H1 (cell line): ENCODE data around the gene ATXN7. TPM values are rescaled to one million over a fixed set of nuclear protein-coding genes. Genes with fewer than 3 reads are reported as not detected.

Source experiments
- KDM1A ChIP-seq: fragments of 200-600, 300-600 bp; sonication (generic); IDR thresholded peaks from 2 replicates; pipeline ENCODE4 v1.7.1; 2016; ENCODE audit warnings: mild to moderate bottlenecking, low read length, borderline replicate concordance
- SP1 ChIP-seq: IDR thresholded peaks from 2 replicates; pipeline ENCODE4 v1.6.1; 2011; ENCODE audit warnings: low read depth, low read length
- polyA plus RNA-seq, 7 experiments: library from polyadenylated mRNA; depleted of rRNA in 3 of 7; stranded (reverse) in 5 of 7; unstranded in 2 of 7; fragments of >200 nt in 5 of 7; fragments of 200-250 nt in 2 of 7; gene quantifications; 1 replicate in 5 of 7; 2 replicates in 1 of 7; 4 replicates in 1 of 7; pipeline versions ENCODE4 v1.2.1 to v1.2.3, GENCODE V29; 2011 to 2013; ENCODE audit warnings: missing spikeins in 2 of 7, mixed read lengths in 2 of 7
- total RNA-seq: library from RNA; stranded (reverse); fragmentation: NEBNext Ultra II Directional; extraction: Animal tissue kit (Norgen Biotek cat#: 25700); gene quantifications from 2 replicates; pipeline ENCODE4 v1.2.1, GENCODE V29; 2021
- TF ChIP-seq, protein P1 (sequence below): fragments of 300-600 bp; sonication (generic); IDR thresholded peaks from 2 replicates; pipeline ENCODE4 v1.7.1; 2012; ENCODE audit warnings: low read length, moderate library complexity, mild to moderate bottlenecking, inconsistent platforms; ENCODE audit not compliant: insufficient replicate concordance
- TF ChIP-seq, protein P2 (sequence below): IDR thresholded peaks from 2 replicates; pipeline ENCODE4 v1.6.1; 2012; ENCODE audit warnings: low read length, inconsistent platforms
- TF ChIP-seq, protein P3 (sequence below): IDR thresholded peaks from 2 replicates; pipeline ENCODE4 v1.6.1; 2011; ENCODE audit warnings: low read length, improper control_type of control experiment
- TF ChIP-seq, protein P4 (sequence below): IDR thresholded peaks from 2 replicates; pipeline ENCODE4 v1.6.1; 2011; ENCODE audit warnings: low read depth, mild to moderate bottlenecking, low read length; ENCODE audit not compliant: insufficient read depth

Gene ATXN7
- total and polyA plus RNA-seq, 2 of the 8 experiments (the other 6 are each of a cell fraction or from before 2014, with no cell fraction given): 15.5 to 16.8 TPM

DNA sequence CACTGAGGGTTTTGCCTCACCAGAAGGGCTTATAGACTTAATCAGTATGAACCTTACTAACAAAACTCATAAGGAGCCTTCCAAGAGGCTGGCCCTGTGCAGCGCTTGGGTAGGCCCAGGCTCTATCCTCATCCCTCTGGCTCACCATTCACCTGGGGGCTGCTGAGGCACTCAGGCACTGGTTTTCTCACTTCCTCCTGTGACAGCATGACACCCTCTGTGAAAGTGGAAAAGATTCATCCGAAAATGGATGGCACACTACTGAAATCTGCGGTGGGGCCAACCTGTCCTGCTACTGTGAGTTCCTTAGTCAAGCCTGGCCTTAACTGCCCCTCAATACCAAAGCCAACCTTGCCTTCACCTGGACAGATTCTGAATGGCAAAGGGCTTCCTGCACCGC, 118.3 kb downstream of the ATXN7 start (continued):
- TF ChIP-seq, protein P1, sequence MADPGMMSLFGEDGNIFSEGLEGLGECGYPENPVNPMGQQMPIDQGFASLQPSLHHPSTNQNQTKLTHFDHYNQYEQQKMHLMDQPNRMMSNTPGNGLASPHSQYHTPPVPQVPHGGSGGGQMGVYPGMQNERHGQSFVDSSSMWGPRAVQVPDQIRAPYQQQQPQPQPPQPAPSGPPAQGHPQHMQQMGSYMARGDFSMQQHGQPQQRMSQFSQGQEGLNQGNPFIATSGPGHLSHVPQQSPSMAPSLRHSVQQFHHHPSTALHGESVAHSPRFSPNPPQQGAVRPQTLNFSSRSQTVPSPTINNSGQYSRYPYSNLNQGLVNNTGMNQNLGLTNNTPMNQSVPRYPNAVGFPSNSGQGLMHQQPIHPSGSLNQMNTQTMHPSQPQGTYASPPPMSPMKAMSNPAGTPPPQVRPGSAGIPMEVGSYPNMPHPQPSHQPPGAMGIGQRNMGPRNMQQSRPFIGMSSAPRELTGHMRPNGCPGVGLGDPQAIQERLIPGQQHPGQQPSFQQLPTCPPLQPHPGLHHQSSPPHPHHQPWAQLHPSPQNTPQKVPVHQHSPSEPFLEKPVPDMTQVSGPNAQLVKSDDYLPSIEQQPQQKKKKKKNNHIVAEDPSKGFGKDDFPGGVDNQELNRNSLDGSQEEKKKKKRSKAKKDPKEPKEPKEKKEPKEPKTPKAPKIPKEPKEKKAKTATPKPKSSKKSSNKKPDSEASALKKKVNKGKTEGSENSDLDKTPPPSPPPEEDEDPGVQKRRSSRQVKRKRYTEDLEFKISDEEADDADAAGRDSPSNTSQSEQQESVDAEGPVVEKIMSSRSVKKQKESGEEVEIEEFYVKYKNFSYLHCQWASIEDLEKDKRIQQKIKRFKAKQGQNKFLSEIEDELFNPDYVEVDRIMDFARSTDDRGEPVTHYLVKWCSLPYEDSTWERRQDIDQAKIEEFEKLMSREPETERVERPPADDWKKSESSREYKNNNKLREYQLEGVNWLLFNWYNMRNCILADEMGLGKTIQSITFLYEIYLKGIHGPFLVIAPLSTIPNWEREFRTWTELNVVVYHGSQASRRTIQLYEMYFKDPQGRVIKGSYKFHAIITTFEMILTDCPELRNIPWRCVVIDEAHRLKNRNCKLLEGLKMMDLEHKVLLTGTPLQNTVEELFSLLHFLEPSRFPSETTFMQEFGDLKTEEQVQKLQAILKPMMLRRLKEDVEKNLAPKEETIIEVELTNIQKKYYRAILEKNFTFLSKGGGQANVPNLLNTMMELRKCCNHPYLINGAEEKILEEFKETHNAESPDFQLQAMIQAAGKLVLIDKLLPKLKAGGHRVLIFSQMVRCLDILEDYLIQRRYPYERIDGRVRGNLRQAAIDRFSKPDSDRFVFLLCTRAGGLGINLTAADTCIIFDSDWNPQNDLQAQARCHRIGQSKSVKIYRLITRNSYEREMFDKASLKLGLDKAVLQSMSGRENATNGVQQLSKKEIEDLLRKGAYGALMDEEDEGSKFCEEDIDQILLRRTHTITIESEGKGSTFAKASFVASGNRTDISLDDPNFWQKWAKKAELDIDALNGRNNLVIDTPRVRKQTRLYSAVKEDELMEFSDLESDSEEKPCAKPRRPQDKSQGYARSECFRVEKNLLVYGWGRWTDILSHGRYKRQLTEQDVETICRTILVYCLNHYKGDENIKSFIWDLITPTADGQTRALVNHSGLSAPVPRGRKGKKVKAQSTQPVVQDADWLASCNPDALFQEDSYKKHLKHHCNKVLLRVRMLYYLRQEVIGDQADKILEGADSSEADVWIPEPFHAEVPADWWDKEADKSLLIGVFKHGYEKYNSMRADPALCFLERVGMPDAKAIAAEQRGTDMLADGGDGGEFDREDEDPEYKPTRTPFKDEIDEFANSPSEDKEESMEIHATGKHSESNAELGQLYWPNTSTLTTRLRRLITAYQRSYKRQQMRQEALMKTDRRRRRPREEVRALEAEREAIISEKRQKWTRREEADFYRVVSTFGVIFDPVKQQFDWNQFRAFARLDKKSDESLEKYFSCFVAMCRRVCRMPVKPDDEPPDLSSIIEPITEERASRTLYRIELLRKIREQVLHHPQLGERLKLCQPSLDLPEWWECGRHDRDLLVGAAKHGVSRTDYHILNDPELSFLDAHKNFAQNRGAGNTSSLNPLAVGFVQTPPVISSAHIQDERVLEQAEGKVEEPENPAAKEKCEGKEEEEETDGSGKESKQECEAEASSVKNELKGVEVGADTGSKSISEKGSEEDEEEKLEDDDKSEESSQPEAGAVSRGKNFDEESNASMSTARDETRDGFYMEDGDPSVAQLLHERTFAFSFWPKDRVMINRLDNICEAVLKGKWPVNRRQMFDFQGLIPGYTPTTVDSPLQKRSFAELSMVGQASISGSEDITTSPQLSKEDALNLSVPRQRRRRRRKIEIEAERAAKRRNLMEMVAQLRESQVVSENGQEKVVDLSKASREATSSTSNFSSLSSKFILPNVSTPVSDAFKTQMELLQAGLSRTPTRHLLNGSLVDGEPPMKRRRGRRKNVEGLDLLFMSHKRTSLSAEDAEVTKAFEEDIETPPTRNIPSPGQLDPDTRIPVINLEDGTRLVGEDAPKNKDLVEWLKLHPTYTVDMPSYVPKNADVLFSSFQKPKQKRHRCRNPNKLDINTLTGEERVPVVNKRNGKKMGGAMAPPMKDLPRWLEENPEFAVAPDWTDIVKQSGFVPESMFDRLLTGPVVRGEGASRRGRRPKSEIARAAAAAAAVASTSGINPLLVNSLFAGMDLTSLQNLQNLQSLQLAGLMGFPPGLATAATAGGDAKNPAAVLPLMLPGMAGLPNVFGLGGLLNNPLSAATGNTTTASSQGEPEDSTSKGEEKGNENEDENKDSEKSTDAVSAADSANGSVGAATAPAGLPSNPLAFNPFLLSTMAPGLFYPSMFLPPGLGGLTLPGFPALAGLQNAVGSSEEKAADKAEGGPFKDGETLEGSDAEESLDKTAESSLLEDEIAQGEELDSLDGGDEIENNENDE: no peak
- TF ChIP-seq SP1: no peak
- TF ChIP-seq, protein P2, sequence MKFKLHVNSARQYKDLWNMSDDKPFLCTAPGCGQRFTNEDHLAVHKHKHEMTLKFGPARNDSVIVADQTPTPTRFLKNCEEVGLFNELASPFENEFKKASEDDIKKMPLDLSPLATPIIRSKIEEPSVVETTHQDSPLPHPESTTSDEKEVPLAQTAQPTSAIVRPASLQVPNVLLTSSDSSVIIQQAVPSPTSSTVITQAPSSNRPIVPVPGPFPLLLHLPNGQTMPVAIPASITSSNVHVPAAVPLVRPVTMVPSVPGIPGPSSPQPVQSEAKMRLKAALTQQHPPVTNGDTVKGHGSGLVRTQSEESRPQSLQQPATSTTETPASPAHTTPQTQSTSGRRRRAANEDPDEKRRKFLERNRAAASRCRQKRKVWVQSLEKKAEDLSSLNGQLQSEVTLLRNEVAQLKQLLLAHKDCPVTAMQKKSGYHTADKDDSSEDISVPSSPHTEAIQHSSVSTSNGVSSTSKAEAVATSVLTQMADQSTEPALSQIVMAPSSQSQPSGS: no peak
- TF ChIP-seq, protein P3, sequence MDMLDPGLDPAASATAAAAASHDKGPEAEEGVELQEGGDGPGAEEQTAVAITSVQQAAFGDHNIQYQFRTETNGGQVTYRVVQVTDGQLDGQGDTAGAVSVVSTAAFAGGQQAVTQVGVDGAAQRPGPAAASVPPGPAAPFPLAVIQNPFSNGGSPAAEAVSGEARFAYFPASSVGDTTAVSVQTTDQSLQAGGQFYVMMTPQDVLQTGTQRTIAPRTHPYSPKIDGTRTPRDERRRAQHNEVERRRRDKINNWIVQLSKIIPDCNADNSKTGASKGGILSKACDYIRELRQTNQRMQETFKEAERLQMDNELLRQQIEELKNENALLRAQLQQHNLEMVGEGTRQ: no peak
- TF ChIP-seq, protein P4, sequence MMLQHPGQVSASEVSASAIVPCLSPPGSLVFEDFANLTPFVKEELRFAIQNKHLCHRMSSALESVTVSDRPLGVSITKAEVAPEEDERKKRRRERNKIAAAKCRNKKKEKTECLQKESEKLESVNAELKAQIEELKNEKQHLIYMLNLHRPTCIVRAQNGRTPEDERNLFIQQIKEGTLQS: no peak
- TF ChIP-seq KDM1A: no peak
